22Rv1 (cell line): ENCODE results near the gene USP30.

Experiments used
- H3K27ac ChIP-seq: fragments of 450-650 bp; 2 replicates; pipeline ENCODE4 v1.5.1; 2017
- CTCF ChIP-seq: fragments of 450-650 bp; IDR thresholded peaks from 2 replicates; pipeline ENCODE4 v1.5.1; 2017; ENCODE audit warnings: mild to moderate bottlenecking
- ZFX ChIP-seq: fragments of 450-650 bp; IDR thresholded peaks from 2 replicates; pipeline ENCODE4 v1.6.1; 2017; ENCODE audit warnings: antibody characterized with exemption, borderline replicate concordance

The USP30 gene

GRCh38 chr12:109099431-109100020 lies 47.1 kb downstream of the USP30 start:
- H3K27ac ChIP-seq: peak overlapping the region; percentile 97; the same call in 1 of the 2 replicates

GRCh38 chr12:109100741-109101140 lies 48.4 kb downstream of the USP30 start:
- no peak for TF ChIP-seq ZFX
- TF ChIP-seq CTCF: no peak
- H3K27ac ChIP-seq: no peak overlapping the region

More at GRCh38 chr12:109099431-109100020, 47.1 kb downstream of the USP30 start:
- TF ChIP-seq CTCF: no peak
- no peak for TF ChIP-seq ZFX

- H3K27ac ChIP-seq: no peak overlapping the region
- TF ChIP-seq ZFX: no peak
- TF ChIP-seq CTCF: no peak
Observed at GRCh38 chr12:109102491-109102890, 50.1 kb downstream of the USP30 start.

GRCh38 chr12:109105176-109105575 lies 52.8 kb downstream of the USP30 start:
- H3K27ac ChIP-seq: peak overlapping the region; percentile 9; the same call in 1 of the 2 replicates
- TF ChIP-seq CTCF (no peak), ZFX (no peak)

- no peak for TF ChIP-seq CTCF
- H3K27ac ChIP-seq: peak overlapping the region; percentile 79
Observed at GRCh38 chr12:109109746-109110350, 57.5 kb downstream of the USP30 start.

- TF ChIP-seq ZFX (no peak), CTCF (no peak)
- H3K27ac ChIP-seq: peak overlapping the region; percentile 79
Observed at GRCh38 chr12:109110988-109111495, 58.7 kb downstream of the USP30 start.
